ENCODE data around the gene TESPA1.

The TESPA1 gene

DNA sequence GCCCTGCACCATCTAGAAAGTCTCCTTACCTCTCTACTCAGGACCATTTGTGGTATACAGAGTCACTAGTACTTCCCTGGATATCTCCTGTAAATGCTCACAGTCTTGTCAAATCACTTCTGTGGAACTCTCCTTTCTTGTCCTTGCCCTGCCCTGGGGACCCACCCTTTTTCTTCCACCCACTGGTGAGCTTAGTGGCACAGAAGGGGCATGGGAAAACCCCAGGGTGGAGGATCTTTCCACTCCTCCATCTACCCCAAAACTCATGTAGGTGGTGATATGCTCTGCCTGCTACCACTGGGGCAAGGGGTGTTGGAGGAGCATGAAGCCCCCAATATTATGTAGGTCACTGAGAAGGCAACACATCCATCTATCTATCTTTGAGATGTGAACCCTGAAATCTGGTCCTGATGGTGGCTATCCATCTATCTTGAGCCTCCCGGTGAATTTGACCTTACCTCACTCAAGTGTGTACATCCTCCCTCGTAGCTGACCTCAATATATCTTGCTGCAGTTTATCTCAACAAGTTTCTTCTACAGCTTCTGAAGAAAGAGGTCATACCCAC, 943 bp downstream of the TESPA1 start:
- peak; percentile 32 for DNase-seq

DNA sequence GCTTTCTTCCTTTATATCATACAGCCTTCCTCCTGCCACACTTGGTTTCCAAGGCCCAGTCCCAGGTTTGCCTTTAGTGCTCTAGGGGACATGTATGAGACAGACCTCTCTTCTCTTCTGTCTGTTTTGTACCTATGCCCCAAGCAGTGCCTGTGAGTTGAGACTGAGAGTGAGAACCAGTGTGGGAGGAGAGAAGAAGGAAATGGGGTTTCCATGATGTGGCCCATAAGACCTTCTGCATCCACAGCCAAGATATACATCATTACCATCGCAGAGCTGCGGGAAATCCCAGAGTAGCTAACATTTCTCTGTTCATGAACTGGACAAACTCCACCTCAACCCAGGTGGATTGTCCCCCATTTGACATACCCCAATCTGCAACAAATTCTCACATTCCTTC, 2.8 kb downstream of the TESPA1 start:
- peak; percentile 57 for DNase-seq

DNA sequence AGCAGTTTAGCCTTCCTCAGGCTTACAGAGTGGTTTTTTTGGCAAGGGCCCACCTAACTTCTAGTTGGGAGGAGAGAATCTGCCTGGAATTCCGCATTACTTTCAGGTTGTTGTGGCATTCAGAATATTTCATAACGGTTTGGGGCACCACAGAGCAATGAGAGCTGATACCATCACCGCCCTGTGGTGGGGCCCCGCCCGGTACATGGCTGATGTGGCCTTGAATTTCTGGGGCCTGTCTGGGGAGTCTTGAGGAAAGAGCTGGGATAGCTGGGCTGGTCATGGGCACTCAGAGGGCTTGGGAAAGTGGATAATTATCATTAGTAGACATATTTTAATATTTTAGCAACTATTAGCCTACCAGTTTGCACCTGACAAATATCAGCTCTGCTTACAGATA, 4.2 kb downstream of the TESPA1 start:
- DNase-seq, result peak; percentile 41

DNA sequence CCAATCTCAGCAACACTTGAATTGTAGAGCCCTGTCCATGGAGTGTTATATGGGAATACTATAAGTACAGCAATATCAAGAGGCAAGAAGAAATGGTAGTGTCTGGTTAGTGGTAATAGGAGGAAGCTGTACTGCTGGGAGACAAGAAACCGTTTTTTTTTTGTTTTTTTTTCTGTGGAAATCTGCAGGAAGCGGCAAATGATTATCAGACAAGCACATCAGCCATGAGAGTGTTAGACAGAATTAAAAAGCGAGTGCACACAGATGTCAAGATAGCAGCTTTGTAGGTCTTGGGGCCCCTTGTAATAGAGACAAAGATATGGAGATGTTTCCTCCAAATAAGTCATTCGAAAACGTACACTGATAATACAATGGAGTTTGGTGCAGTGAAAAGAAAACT, 6.7 kb downstream of the TESPA1 start:
- no peak for DNase-seq

DNA sequence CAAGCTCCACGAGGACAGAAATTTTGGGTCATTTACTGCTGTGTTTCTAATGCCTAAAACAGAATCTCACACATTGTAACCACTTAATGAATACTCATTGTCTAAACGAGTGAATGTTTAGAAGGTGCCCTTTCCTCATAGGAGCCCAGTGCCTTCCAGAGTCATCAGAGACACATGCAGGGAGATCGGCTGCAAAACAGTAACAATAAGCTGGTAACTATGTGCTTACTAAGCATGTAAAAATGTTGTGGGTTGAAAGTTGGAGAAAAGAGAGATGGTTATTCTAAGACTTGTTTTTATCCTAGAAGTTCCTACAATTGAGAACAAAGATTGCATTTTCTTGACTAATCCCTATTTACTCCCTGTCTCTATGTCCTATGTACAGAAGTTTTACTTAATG, 7.4 kb downstream of the TESPA1 start:
- no peak for DNase-seq

DNA sequence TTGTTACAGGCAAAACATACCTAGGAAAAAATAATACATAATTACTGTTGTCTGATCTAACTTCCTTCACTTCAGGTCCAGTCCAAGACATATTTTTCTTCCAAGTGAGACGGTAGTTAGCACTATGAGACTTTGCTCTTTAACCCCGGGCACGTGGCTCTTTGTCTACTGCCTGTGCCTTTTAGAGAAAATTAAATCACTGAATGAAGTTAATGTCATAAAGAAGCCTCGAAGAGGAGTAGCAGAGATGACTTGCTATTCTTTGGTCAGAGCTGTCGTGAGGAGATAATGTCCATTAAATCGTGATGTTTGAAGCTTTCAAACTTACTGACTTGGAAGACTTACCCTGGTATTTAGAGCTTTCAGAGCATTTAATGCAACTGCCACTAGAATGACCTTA, 8.7 kb downstream of the TESPA1 start:
- DNase-seq, result no peak

DNA sequence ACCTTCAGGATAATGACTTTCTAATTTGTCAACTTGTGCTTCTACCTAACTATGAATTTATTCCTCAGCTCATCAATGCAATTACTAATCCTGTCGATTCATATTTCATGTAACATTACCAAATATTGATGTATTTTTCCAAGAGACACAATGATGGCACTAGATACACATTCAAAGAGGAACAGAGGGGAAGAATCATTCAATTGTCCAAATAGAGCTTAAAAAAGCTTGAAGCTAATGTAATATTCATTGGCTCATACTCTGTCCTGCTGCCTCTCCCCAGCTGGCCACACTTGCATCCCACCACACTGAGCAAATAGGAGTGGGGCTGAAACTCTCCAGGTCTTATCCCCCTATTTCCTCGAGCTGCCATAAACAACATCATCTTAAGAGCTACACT, 9.3 kb downstream of the TESPA1 start:
- DNase-seq, result no peak

DNA sequence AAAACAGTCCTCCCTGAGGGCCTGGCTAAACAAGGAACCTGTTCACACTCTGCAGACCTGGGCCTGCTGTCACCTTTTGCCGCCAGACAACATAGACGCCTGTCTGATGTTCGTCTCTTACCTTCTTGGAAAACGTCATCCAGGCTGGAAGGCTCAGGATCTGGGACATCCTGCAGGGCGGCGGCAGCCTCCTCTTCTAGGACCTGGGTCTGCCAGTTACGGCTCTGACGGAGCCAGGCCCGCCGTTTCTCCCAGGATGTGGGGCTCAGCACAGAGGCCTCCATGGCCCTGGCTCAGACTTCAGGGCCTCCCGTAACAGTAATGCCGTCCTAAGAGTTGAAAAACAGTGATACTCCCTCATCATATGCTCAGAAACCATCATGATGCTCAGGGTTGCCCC, 10.3 kb downstream of the TESPA1 start:
- DNase-seq, result no peak

DNA sequence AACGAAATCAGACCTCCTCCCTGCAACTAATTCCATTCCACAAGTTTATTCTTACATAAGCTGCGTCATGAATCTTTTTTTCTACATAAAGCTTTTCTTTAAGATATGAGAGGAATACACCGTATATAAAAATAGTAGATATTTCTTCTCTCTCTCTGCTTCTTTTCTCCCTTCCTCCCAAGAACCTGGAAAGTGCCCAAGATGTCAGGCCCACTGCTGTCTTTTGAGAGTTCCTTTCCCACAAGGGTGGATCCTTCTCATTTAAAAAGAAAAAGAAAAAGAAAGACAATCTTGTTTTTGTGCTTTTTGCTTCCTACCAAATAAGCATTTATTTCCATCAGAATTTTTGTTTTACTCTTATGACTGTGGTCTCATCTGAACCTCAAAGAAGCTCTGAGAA, 11.0 kb downstream of the TESPA1 start:
- DNase-seq, result no peak

DNA sequence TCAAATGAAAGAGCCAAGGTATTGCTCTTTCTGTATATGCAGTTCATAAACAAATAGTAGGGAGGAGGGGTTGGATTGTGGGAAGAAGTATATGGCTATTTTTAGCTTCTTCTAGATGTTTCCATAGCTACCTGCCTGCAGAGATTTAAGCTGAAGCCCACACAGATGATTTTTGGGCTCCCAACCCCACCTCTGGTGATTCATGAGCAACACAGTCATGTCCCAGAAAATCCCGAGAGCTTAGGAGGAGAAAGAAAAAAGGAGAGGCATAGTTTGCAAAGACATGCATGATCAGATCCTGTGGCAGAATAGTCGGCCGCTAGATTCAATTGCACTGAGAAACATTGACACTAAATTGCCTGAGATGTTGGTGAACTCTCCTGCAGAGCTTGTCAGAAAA, 13.8 kb downstream of the TESPA1 start:
- no peak for DNase-seq

DNA sequence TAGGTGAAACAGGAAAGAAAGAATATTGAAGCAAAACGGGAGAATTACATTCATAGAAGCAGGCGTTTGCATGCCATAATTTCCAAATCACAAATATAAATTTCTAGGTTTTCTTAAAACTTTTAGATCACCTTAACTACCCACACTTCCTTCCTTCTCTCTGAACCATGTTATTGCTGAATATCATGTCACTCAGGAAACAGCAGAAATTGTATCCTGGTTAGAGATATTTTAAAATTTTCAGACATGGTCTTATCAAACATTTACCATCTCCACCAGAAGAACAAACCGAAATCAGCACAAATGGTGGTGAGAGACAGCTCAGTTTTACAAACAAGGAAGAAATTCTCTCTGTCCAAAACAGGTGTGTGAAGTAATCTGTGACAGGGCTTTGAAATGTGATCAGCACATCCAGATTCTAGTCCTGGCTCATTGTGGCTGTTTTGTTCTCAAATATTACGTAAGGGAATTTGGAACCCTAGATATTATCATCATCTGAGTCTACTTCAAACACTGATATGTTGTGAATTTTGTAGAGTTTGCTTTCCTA, 16.3 kb downstream of the TESPA1 start:
- no peak for DNase-seq

DNA sequence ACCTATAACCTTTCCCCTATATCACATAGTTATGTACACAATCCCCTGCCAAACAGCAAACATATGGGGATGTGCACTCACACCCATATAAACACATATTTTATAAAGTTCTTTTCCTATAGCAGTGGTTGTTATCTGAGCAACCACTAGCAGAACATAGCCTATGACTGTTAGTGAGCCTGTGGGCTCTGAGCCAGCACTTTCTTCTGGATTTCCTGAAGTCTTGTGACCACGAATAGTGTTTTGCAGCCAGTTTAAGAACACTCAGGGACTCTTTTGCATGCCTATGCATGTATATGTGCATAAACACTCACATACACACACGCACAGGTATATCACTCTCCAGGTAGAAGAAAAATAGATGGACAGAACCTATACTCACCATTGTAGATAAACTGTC, 17.1 kb downstream of the TESPA1 start:
- DNase-seq, result no peak

DNA sequence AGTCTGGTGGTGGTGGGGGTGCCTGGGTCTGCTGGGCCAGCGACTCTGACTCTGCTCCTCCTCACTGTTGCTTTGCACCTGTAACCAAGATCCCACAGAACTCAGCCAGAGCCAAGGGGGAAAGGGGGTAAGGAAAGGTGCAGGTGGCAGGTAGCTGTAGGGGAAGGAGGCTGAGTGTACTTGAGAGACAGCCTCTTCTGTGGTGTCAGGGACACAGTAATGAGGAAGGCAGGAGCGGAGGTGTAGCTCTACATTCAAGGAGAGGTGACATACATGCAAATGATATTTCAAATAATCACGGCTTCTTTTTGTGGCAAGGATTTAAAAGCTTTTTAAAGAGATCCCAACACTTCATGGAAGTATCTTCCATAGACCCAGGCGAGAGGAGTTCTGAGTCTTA, 23.4 kb downstream of the TESPA1 start:
- no peak for DNase-seq

DNA sequence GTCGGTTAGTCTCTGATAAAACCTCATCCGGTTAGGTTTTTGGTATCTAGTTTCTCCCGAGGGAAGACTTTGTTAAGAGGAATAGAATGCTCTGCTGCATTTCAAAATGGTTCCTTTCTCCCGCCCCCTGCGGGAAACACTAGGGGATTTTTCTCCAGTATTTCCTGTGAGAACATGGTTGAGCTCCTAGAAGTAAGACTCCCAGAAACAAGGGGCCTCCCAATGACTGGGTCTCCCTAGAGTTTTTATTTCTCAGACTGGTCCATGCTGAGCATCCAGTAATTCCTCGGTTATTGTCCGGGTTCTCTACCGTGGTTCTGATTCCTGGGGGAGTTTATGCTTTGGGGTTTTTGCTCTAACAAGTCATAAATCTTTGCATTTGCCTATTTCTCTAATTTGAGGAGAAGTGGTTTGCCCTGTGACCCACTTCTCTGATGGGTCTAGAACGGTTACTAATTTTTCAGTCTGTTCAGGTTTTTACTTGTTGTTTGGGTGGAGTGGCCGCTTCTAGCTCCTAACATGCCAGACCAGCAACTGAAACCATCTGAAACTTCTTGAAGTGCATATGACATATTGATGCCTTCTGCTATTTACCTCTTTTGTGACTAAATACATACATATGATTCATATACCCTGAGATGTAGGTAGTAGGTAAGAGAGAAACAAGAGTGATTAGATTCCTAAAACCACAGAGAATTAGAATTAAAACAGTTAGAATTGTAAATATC, 25.1 kb downstream of the TESPA1 start:
- DNase-seq, result no peak

DNA sequence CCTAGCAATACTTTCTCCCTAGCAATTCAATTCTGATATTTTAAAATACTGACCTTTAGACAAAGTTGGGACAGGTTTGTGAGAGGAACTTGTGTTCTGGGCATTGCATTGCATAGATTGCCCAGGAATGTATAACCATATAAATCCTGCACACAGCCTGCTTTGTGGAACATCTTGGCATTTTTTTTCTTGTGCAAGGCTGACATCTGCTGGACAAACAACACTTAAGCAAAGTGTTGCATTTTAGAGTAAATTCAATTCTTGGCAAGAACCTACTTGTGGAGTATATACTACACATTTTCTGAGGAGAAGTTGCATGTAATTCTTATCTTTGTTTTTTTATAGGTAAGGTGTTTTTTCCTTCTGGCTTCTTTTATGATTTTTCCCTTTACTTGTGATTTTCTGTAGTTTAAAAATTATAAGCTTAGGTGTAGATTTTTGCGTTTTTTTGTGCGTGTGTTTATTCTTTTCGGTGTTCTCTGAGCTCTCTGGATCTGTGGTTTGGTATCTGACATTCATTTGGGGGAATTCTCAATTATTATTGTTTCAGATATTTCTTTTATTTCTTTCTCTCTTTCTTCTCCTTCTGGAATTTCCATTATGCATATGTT, 26.4 kb downstream of the TESPA1 start:
- DNase-seq, result peak; percentile 63

DNA sequence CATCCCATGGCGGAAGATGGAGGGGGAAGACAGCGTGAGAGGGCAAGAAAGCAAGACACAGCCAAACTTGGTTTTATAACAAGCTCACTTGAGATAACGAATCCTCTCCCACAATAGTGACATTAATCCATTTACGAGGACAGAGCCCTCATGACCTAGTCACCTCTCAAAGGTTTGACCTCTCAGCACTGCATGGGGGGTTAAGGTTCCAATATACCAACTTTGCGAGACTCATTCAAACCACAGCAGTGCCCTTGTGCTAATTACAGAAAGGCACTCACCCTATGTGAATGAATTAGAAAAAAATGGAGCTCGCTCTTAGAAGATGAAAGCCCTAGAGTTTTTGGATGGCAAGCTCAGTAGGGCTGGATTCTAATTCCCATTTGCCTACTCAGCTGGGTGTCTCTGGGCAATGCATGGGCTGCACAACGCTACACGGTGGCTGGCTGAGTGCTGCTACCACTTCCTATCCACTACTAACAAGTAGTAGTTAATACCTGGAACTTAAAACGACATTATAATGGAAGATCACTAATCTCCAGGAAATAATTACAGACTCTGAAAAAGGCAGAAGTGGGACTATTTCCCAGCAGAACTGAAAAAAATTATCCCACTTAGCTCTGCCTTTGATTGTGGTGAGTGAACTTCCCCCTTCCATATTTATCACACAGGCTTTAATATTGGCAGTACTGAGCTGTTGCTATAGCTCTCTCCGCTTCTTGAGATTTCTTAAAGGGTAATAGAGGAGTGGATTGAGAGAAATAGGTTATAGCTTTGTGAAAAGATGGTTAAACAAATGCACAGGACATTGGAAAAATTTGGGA, 27.5 kb downstream of the TESPA1 start:
- DNase-seq, result no peak

DNA sequence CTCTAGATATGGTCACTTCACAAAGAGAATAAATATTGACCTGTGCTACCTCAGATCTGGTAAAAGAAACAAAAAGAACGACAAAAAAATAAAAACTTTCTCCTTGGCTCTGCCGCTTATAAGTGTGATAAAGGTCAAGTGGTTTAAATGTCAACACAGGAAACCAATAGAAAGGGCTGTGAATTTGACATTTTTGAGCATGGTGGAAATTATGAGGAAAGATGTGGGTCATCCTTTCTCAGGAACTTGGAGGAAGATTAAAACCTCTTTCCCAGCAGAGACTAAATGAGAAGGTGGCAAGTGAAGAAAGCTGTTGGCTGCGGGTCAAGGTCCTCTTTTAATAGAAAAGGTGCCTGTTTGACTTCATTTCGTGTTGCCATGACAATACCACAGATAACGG, 28.2 kb downstream of the TESPA1 start:
- no peak for DNase-seq

DNA sequence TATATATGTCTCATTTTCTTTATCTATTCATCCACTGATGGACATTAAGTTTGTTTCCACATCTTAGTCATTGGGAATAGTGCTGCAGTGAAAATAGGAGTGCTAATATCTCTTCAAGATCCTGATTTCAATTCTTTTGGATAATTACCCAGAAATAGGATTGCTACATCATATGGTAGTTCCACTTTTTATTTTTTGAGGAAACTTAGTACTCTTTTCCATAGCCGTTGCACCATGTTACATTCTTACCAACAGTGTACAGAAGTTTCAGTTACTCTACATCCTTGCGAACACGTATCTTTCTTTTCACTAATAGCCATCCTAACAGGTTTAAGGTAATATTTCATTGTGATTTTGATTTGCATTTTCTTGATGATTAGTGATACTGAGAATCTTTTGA, 29.8 kb downstream of the TESPA1 start:
- no peak for DNase-seq

DNA sequence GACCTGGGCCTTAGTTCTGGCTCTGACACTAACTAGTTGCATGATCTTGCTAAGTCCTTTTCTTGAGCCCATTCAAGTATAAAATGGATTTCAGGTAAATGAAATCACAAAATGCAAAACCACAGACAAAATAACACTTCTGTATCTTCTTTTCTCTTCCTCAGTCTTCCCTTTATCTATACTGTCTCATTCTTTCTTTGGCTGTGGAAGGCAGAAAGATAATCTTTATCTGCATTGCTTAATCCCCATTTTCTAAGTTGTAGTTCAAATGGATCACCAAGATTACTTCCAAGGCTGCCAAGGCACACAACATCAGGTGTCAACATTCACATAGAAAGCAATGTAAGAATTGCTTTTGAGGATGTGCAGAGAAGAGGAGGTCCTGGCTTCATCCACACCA, 30.3 kb downstream of the TESPA1 start:
- DNase-seq, result no peak

DNA sequence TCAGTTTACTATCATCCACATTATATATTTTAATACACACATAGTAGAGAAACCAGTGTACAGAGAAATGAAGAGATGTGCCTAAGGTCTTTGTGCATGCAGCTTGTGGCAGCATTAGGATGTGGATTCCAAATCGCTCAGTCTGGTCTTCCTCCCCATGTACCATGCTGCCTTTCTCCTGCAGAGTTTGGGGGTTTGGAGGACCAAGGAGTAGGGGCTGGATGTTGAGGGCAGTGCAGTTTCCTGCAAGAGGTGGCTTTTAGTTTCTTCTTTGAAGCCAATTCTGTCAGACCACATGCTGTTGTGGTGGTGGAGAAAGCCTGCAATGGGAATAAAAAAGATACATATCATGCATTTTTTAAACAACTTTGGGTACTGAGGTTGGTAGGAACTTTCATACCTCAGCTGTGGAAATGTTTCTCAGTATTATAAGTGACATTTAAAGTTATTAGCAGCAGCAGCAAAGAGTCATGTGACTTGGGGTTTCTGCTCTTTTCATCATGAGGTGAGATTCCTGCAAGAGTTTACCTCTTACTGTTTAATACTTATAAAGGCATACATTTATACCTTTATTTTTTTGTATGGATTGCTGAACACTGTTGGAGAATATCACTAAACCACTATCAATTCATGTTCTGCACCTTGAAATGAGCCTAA, 34.4 kb downstream of the TESPA1 start:
- no peak for DNase-seq

DNA sequence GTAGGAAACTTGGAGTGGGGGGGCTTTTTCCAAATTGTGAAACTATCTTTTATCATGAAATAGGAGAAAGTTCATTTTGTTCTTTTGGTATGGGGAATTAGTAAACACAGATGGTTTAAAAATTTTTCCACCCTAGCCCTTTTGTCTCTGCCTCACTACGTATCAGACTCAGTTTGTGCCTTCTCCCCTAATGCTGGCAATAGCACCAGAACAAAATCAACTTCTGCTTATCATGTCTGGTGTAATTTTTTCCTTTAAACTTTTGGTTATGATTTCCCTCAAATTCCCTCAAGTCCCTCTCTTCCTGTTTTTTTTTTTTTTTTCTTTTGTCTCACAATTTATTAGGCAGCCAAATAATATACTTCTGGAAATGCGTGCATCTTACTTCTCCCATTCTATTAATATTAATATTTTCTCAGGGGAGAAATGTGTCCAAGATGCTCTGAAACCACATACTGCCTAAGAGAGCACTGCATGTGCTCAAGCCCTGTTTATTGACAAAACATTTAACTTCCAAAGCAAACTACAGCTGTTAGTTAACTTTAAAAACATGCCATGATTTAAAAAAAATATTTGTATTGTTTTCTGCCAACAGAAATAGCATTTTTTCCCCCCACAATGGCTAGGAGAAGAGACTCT, 35.4 kb downstream of the TESPA1 start:
- DNase-seq, result no peak

DNA sequence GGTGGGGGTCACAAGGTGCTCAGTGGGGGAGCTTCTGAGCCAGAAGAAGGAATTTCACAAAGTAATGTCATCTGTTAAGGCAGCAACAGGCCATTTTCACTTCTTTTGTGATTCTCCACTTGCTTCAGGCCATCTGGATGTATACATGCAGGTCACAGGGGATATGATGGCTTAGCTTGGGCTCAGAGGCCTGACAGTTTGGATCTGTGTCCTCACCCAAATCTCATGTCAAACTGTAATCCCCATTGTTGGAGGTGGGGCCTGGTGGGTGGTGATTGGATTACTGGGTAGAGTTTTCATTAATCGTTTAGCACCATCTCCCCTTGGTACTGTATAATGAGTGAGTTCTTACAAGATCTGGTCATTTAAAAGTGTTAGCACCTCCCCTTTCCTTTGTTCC, 36.4 kb downstream of the TESPA1 start:
- no peak for DNase-seq

DNA sequence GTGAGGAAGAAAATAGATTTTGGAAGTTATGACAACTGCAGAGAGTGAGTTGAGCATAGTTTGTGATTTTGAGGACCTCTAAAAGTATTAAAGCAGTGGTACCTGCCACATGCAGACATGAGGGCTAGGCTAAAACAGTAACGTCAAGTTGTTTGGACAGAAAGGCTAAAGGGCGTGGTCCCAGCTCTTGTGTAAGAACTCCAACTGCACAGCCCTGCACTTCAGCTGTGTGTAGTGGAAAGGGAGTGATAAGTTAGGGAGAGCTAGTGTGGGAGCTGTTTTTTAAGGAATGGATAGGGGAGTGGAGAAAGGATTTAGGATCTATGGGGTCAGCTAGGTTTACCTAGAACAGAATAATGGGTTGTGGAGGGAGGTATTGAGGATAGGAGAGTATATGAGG, 39.5 kb downstream of the TESPA1 start:
- DNase-seq, result no peak
